BLaER1 treated with 17β-estradiol and CSF1 and Interleukin-3, amounts not matched to agents 10 nM and 100 nM (cell line): Measurements from ENCODE around the gene TEX11.
"Not testable (repeated sequence)": the region's sequence is repeated elsewhere in the genome, so short reads cannot be mapped to it uniquely, and the experiment has no call there.

Experiments used
- H3K27ac ChIP-seq, 11 experiments: shearing (Covaris generic); formaldehyde crosslinking; 2 replicates each; pipeline ENCODE4 v1.8.1; 2022
- H3K27me3 ChIP-seq, 11 experiments: shearing (Covaris generic); formaldehyde crosslinking; 2 replicates each; pipeline ENCODE4 v1.8.1; 2022
- H3K36me3 ChIP-seq, 11 experiments: shearing (Covaris generic); formaldehyde crosslinking; 2 replicates each; pipeline ENCODE4 v1.8.1; 2022
- H3K4me1 ChIP-seq, 10 experiments: shearing (Covaris generic); formaldehyde crosslinking; 2 replicates each; pipeline ENCODE4 v1.8.1; 2022
- H3K4me2 ChIP-seq, 11 experiments: shearing (Covaris generic); formaldehyde crosslinking; 2 replicates each; pipeline ENCODE4 v1.8.1; 2022
- H3K4me3 ChIP-seq, 10 experiments: shearing (Covaris generic); formaldehyde crosslinking; 2 replicates each; pipeline ENCODE4 v1.8.1; 2022
- H3K9ac ChIP-seq, 11 experiments: shearing (Covaris generic); formaldehyde crosslinking; 2 replicates each; pipeline ENCODE4 v1.8.1; 2022
- H3K9me3 ChIP-seq, 11 experiments: shearing (Covaris generic); formaldehyde crosslinking; replicated peaks in 1 of 11; 2 replicates each; pipeline ENCODE4 v1.8.1; 2022
- H4K20me1 ChIP-seq, 11 experiments: shearing (Covaris generic); formaldehyde crosslinking; 2 replicates each; pipeline ENCODE4 v1.8.1; 2022
- Cebpa-rat ChIP-seq, 11 experiments: shearing (Covaris generic); IDR thresholded peaks; 2 replicates each; pipeline ENCODE4 v1.8.1; 2022

Gene TEX11

GRCh38 chrX:70774223-70774622 lies 134.3 kb downstream of the TEX11 start:
- H4K20me1 ChIP-seq: no peaks in the 10 kb centered on the region; a peak in 1 of 22 replicates
- H3K9me3 ChIP-seq: no peaks in the 10 kb centered on the region
- no peak for TF ChIP-seq Cebpa-rat (IDR thresholded peaks at IDR 0.05)
- H3K4me2 ChIP-seq: no peak overlapping the region
- peaks cover 54 to 94% (median 70%) of the 10 kb centered on the region in 11 experiments for H3K27me3 ChIP-seq
- no peak overlapping the region for H3K9ac ChIP-seq
- H3K27ac ChIP-seq: no peak overlapping the region
- no peak overlapping the region for H3K4me3 ChIP-seq
- no peaks in the 10 kb centered on the region for H3K4me1 ChIP-seq
- no peaks in the 10 kb centered on the region for H3K36me3 ChIP-seq

- no peak overlapping the region for H3K9ac ChIP-seq
- H4K20me1 ChIP-seq: no peaks in the 10 kb centered on the region
- no peak for TF ChIP-seq Cebpa-rat (IDR thresholded peaks at IDR 0.05)
- no peaks in the 10 kb centered on the region for H3K36me3 ChIP-seq
- no peak overlapping the region for H3K4me3 ChIP-seq
- peaks cover 56 to 95% (median 84%) of the 10 kb centered on the region in 11 experiments for H3K27me3 ChIP-seq
- H3K27ac ChIP-seq: no peak overlapping the region
- no peaks in the 10 kb centered on the region for H3K9me3 ChIP-seq
- H3K4me2 ChIP-seq: no peak overlapping the region
- no peaks in the 10 kb centered on the region for H3K4me1 ChIP-seq
Measured at GRCh38 chrX:70769659-70770227, 138.8 kb downstream of the TEX11 start.

GRCh38 chrX:70762285-70762684 lies 146.2 kb downstream of the TEX11 start:
- TF ChIP-seq Cebpa-rat (IDR thresholded peaks at IDR 0.05): no peak
- Histone ChIP-seq H3K4me3 (no peak overlapping the region), H3K36me3 (no peaks in the 10 kb centered on the region), H3K9ac (no peak overlapping the region), H3K4me2 (no peak overlapping the region), H3K27me3 (peaks cover 49 to 97% (median 82%) of the 10 kb centered on the region in 11 experiments; a peak in 21 of 22 replicates), H3K27ac (no peak overlapping the region), H3K9me3 (peaks cover 0 to 7% (median 0%) of the 10 kb centered on the region in 11 experiments; a peak in 2 of 22 replicates), H3K4me1 (no peaks in the 10 kb centered on the region), H4K20me1 (no peaks in the 10 kb centered on the region)

GRCh38 chrX:70755850-70756249 lies 152.7 kb downstream of the TEX11 start:
- TF ChIP-seq Cebpa-rat (IDR thresholded peaks at IDR 0.05): no peak
- H3K4me2 ChIP-seq: no peak overlapping the region

GRCh38 chrX:70754169-70754848 lies 154.2 kb downstream of the TEX11 start:
- Histone ChIP-seq H3K27ac (no peak overlapping the region), H4K20me1 (no peaks in the 10 kb centered on the region), H3K36me3 (no peaks in the 10 kb centered on the region), H3K4me3 (no peak overlapping the region), H3K9me3 (peaks cover 0 to 20% (median 9%) of the 10 kb centered on the region in 11 experiments; a peak in 6 of 22 replicates), H3K27me3 (peaks cover 41 to 70% (median 63%) of the 10 kb centered on the region in 11 experiments), H3K4me2 (no peak overlapping the region), H3K4me1 (no peaks in the 10 kb centered on the region), H3K9ac (no peak overlapping the region)
- TF ChIP-seq Cebpa-rat (IDR thresholded peaks at IDR 0.05): no peak

More at GRCh38 chrX:70755850-70756249, 152.7 kb downstream of the TEX11 start:
- H3K36me3 ChIP-seq: no peaks in the 10 kb centered on the region
- no peak overlapping the region for H3K9ac ChIP-seq
- H3K27me3 ChIP-seq: peaks cover 41 to 84% (median 70%) of the 10 kb centered on the region in 11 experiments
- no peaks in the 10 kb centered on the region for H3K4me1 ChIP-seq
- no peak overlapping the region for H3K4me3 ChIP-seq
- no peak overlapping the region for H3K27ac ChIP-seq
- H4K20me1 ChIP-seq: no peaks in the 10 kb centered on the region
- H3K9me3 ChIP-seq: peaks cover 0 to 23% (median 9%) of the 10 kb centered on the region in 11 experiments; a peak in 7 of 22 replicates

- not testable (repeated sequence) for H3K4me1 ChIP-seq, H3K27ac ChIP-seq, H4K20me1 ChIP-seq, H3K36me3 ChIP-seq, H3K4me3 ChIP-seq, H3K9ac ChIP-seq, H3K4me2 ChIP-seq
- Histone ChIP-seq H3K27me3 (peaks cover 21 to 48% (median 39%) of the 10 kb centered on the region in 11 experiments; a peak in 21 of 22 replicates), H3K9me3 (peaks cover 0 to 12% (median 3%) of the 10 kb centered on the region in 11 experiments; a peak in 5 of 22 replicates)
Measured at GRCh38 chrX:70733774-70734173, 174.7 kb downstream of the TEX11 start.

GRCh38 chrX:70727961-70728360 lies 180.6 kb downstream of the TEX11 start:
- H3K36me3 ChIP-seq, H3K4me3 ChIP-seq, H4K20me1 ChIP-seq, H3K9ac ChIP-seq, H3K27ac ChIP-seq, H3K4me2 ChIP-seq, H3K4me1 ChIP-seq: not testable (repeated sequence)
- peaks cover 43 to 54% (median 47%) of the 10 kb centered on the region in 11 experiments for H3K27me3 ChIP-seq
- H3K9me3 ChIP-seq: peaks cover 0 to 17% (median 9%) of the 10 kb centered on the region in 11 experiments; a peak in 12 of 22 replicates

- H3K9ac ChIP-seq: no peak overlapping the region
- H4K20me1 ChIP-seq: no peaks in the 10 kb centered on the region; a peak in 1 of 22 replicates
- H3K4me1 ChIP-seq: no peaks in the 10 kb centered on the region
- peaks cover 55 to 78% (median 61%) of the 10 kb centered on the region in 11 experiments for H3K27me3 ChIP-seq
- no peak overlapping the region for H3K4me2 ChIP-seq
- TF ChIP-seq Cebpa-rat (IDR thresholded peaks at IDR 0.05): no peak
- H3K4me3 ChIP-seq: no peak overlapping the region
- H3K27ac ChIP-seq: no peak overlapping the region
- H3K9me3 ChIP-seq: peaks cover 0 to 9% (median 5%) of the 10 kb centered on the region in 11 experiments; a peak in 4 of 22 replicates
- no peaks in the 10 kb centered on the region for H3K36me3 ChIP-seq
Measured at GRCh38 chrX:70720721-70721120, 187.8 kb downstream of the TEX11 start.

GRCh38 chrX:70711336-70711735 lies 197.2 kb downstream of the TEX11 start:
- Histone ChIP-seq H3K9me3 (peaks cover 13 to 29% (median 15%) of the 10 kb centered on the region in 11 experiments; a peak in 20 of 22 replicates), H3K27me3 (peaks cover 0 to 18% (median 9%) of the 10 kb centered on the region in 11 experiments; a peak in 8 of 22 replicates)
- H3K4me3 ChIP-seq, H3K4me1 ChIP-seq, H3K27ac ChIP-seq, H4K20me1 ChIP-seq, H3K4me2 ChIP-seq, H3K9ac ChIP-seq, H3K36me3 ChIP-seq: not testable (repeated sequence)
